Activated CD8-positive, alpha-beta memory T cell treated with anti-CD3 and anti-CD28 coated beads, Interleukin-2, amount 50 U/mL, for 1 hour (primary cell): ENCODE results near the gene PRSS56.

Source experiments
- DNase-seq: peaks from one replicate; pipeline ENCODE4 v3.0.0-alpha.2; 2020; ENCODE audit errors: extremely low read depth

Gene PRSS56

GRCh38 chr2:232502511-232502910, 17.7 kb upstream of the PRSS56 start:
- DNase-seq = peak; percentile 9

GRCh38 chr2:232502911-232503808, 17.0 kb upstream of the PRSS56 start:
- DNase-seq = peak; percentile 47

- no peak for DNase-seq
Observed at GRCh38 chr2:232503809-232504323, 16.3 kb upstream of the PRSS56 start.

- DNase-seq = no peak
Observed at GRCh38 chr2:232504438-232504837, 15.8 kb upstream of the PRSS56 start.

GRCh38 chr2:232505856-232506255, 14.3 kb upstream of the PRSS56 start:
- DNase-seq = no peak

GRCh38 chr2:232506709-232507108, 13.5 kb upstream of the PRSS56 start:
- no peak for DNase-seq

- no peak for DNase-seq
Observed at GRCh38 chr2:232508251-232508650, 11.9 kb upstream of the PRSS56 start.

- DNase-seq = no peak
Observed at GRCh38 chr2:232511336-232511890, 8.8 kb upstream of the PRSS56 start.

- no peak for DNase-seq
Observed at GRCh38 chr2:232512602-232513001, 7.6 kb upstream of the PRSS56 start.

- DNase-seq = no peak
Observed at GRCh38 chr2:232513353-232513752, 6.8 kb upstream of the PRSS56 start.

GRCh38 chr2:232515639-232516038, 4.5 kb upstream of the PRSS56 start:
- no peak for DNase-seq

- no peak for DNase-seq
Observed at GRCh38 chr2:232516551-232516950, 3.6 kb upstream of the PRSS56 start.

GRCh38 chr2:232518844-232519243, 1.3 kb upstream of the PRSS56 start:
- no peak for DNase-seq

- no peak for DNase-seq
Observed at GRCh38 chr2:232520489-232520888, 301 bp downstream of the PRSS56 start.

GRCh38 chr2:232521098-232521497, 910 bp downstream of the PRSS56 start:
- no peak for DNase-seq

- peak; percentile 19 for DNase-seq
Observed at GRCh38 chr2:232521959-232522622, 1.9 kb downstream of the PRSS56 start.

- DNase-seq = no peak
Observed at GRCh38 chr2:232522623-232523401, 2.6 kb downstream of the PRSS56 start.

GRCh38 chr2:232523402-232523681, 3.2 kb downstream of the PRSS56 start:
- DNase-seq = no peak

- DNase-seq = no peak
Observed at GRCh38 chr2:232523682-232524597, 3.8 kb downstream of the PRSS56 start.

GRCh38 chr2:232524771-232525170, 4.6 kb downstream of the PRSS56 start:
- no peak for DNase-seq

- no peak for DNase-seq
Observed at GRCh38 chr2:232525199-232525598, 5.0 kb downstream of the PRSS56 start.
